ENCODE data around the gene CCDC38.
A peak's percentile ranks its signal among the peaks of the same experiment; 100 is the strongest.

The CCDC38 gene

GRCh38 chr12:95870897-95871296 is 71.5 kb downstream of the CCDC38 start:
- no peak overlapping the region for H3K4me3 ChIP-seq (ENCODE audit: low read length)
- TF ChIP-seq CTCF (conservative IDR thresholded peaks at IDR 0.05; ENCODE audit: low read length), result no peak
- DNase-seq (ENCODE audit: low read depth), result no peak

- H3K4me3 ChIP-seq (ENCODE audit: low read length), result no peak overlapping the region
- TF ChIP-seq CTCF (conservative IDR thresholded peaks at IDR 0.05; ENCODE audit: low read length), result no peak
- DNase-seq (ENCODE audit: low read depth), result no peak
These were observed 79.1 kb downstream of the CCDC38 start for GRCh38 chr12:95863337-95863736.

GRCh38 chr12:95862038-95862437 is 80.4 kb downstream of the CCDC38 start:
- DNase-seq (ENCODE audit: low read depth), result no peak
- TF ChIP-seq CTCF (conservative IDR thresholded peaks at IDR 0.05; ENCODE audit: low read length), result no peak
- H3K4me3 ChIP-seq (ENCODE audit: low read length), result no peak overlapping the region

GRCh38 chr12:95859947-95860850 is 82.2 kb downstream of the CCDC38 start:
- H3K4me3 ChIP-seq (ENCODE audit: low read length), result peak overlapping the region; percentile 81
- TF ChIP-seq CTCF (conservative IDR thresholded peaks at IDR 0.05; ENCODE audit: low read length), result no peak
- DNase-seq (ENCODE audit: low read depth), result no peak

GRCh38 chr12:95859344-95859816 is 83.0 kb downstream of the CCDC38 start:
- peak; percentile 17 for DNase-seq (ENCODE audit: low read depth)
- peak overlapping the region; percentile 81 for H3K4me3 ChIP-seq (ENCODE audit: low read length)
- TF ChIP-seq CTCF (conservative IDR thresholded peaks at IDR 0.05; ENCODE audit: low read length), result no peak

GRCh38 chr12:95858451-95859343 is 83.7 kb downstream of the CCDC38 start, which contains the start of gene SNRPF:
TSS of gene SNRPF (plus strand) at chr12:95858952. CDS start at chr12:95859074, 122 bp downstream.
- TF ChIP-seq CTCF (conservative IDR thresholded peaks at IDR 0.05; ENCODE audit: low read length), result peak; percentile 19; the same call in 1 of the 2 replicates
- peak within 1 kb of the TSS; percentile 81 for H3K4me3 ChIP-seq (ENCODE audit: low read length)
- peak; percentile 96 for DNase-seq (ENCODE audit: low read depth)

Data from AG10803 (cell line).